GM12878 (cell line): ENCODE measurements around the gene TCIRG1. TPM values are rescaled to one million over a fixed set of nuclear protein-coding genes. Genes with fewer than 3 reads are reported as not detected.

Source experiments
- BACH1 ChIP-seq: fragments of 450-650 bp; IDR thresholded peaks from 2 replicates; pipeline ENCODE4 v1.6.1; 2017; ENCODE audit warnings: mild to moderate bottlenecking, borderline replicate concordance
- CEBPB ChIP-seq, 2 experiments: fragments of 150-350 bp in 1 of 2; IDR thresholded peaks; 2 replicates each; pipeline ENCODE4 v1.6.1; 2012 to 2014; ENCODE audit warnings: low read depth in 2 of 2, low read length in 2 of 2, borderline replicate concordance in 1 of 2, inconsistent platforms in 1 of 2
- CHD2 ChIP-seq: IDR thresholded peaks from 2 replicates; pipeline ENCODE4 v1.6.1; 2011; ENCODE audit warnings: low read depth, low read length, improper control_type of control experiment, borderline replicate concordance
- CREM ChIP-seq: IDR thresholded peaks from 2 replicates; pipeline ENCODE4 v1.6.1; 2014; ENCODE audit warnings: antibody characterized with exemption, low read depth
- EGR1 ChIP-seq, 2 experiments: IDR thresholded peaks; 1 replicate in 1 of 2; 2 replicates in 1 of 2; pipeline ENCODE4 v1.6.1; 2011 to 2012; ENCODE audit warnings: low read depth in 2 of 2, low read length in 2 of 2, borderline replicate concordance in 1 of 2, mild to moderate bottlenecking in 1 of 2, moderate library complexity in 1 of 2
- EZH2 ChIP-seq: IDR thresholded peaks from 2 replicates; pipeline ENCODE4 v1.6.1; 2012; ENCODE audit warnings: low read depth, mild to moderate bottlenecking, control low read depth, inconsistent platforms, low read length, borderline replicate concordance; ENCODE audit not compliant: control insufficient read depth
- GATAD2B ChIP-seq: fragments of 450-650 bp; conservative IDR thresholded peaks from 2 replicates; pipeline ENCODE4 v1.6.1; 2017; ENCODE audit warnings: low read depth, mild to moderate bottlenecking, moderate library complexity
- HDAC6 ChIP-seq: fragments of 200-600 bp; sonication (generic); IDR thresholded peaks from one replicate; pipeline ENCODE4 v1.8.0; 2017; ENCODE audit warnings: antibody characterized with exemption; ENCODE audit not compliant: unreplicated experiment
- IRF3 ChIP-seq: fragments of 450-650 bp; IDR thresholded peaks from 2 replicates; pipeline ENCODE4 v1.6.1; 2014; ENCODE audit warnings: mild to moderate bottlenecking
- LARP7 ChIP-seq: fragments of 450-650 bp; IDR thresholded peaks from 2 replicates; pipeline ENCODE4 v1.6.1; 2017; ENCODE audit warnings: mild to moderate bottlenecking
- NR2C2 ChIP-seq: IDR thresholded peaks from 2 replicates; pipeline ENCODE4 v1.6.1; 2011; ENCODE audit warnings: borderline replicate concordance, low read depth; ENCODE audit not compliant: control insufficient read depth, insufficient read length
- POLR2AphosphoS2 ChIP-seq: IDR thresholded peaks from 2 replicates; pipeline ENCODE4 v1.6.1; 2011; ENCODE audit warnings: low read depth, mild to moderate bottlenecking, low read length, improper control_type of control experiment, moderate library complexity
- SMC3 ChIP-seq: IDR thresholded peaks from 2 replicates; pipeline ENCODE4 v1.6.1; 2011; ENCODE audit warnings: low read length, improper control_type of control experiment, borderline replicate concordance
- TCF7 ChIP-seq: IDR thresholded peaks from 2 replicates; pipeline ENCODE4 v1.6.1; 2014; ENCODE audit warnings: antibody characterized with exemption, borderline replicate concordance
- ZNF274 ChIP-seq: IDR thresholded peaks from one replicate; pipeline ENCODE4 v1.8.0; 2011; ENCODE audit not compliant: insufficient read length, insufficient read depth
- ZNF592 ChIP-seq: fragments of 450-650 bp; IDR thresholded peaks from 2 replicates; pipeline ENCODE4 v1.6.1; 2017; ENCODE audit warnings: mild to moderate bottlenecking, moderate library complexity
- microRNA-seq: library from miRNA; unstranded; fragments of <30 nt; microRNA quantifications from one replicate; pipeline ENCODE4, GENCODE V29; 2018
- polyA plus RNA-seq, 11 experiments: library from polyadenylated mRNA; depleted of rRNA in 4 of 11; unstranded in 6 of 11; stranded (reverse) in 5 of 11; fragments of >200 nt; fragmentation: Nextera tagmentation in 4 of 11; fragmentation: Illumina TruSeq in 1 of 11; extraction: Ambion mirVana in 4 of 11; extraction: Trizol in 1 of 11; gene quantifications; 1 replicate in 1 of 11; 2 replicates in 10 of 11; pipeline versions ENCODE4 v1.2.1 to v1.2.3, GENCODE V29; 2011 to 2016; ENCODE audit warnings: inconsistent platforms in 2 of 11, missing spikeins in 2 of 11, low read depth in 1 of 11
- small RNA-seq: library from RNA; depleted of rRNA; stranded (forward); fragments of <200 nt; gene quantifications from one replicate; pipeline ENCODE3, GENCODE V24; 2014
- total RNA-seq, 4 experiments: library from RNA; depleted of rRNA in 3 of 4; stranded (reverse); fragments of >200 nt in 3 of 4; fragmentation: Illumina TruSeq in 1 of 4; extraction: Trizol in 1 of 4; gene quantifications; 2 replicates each; pipeline versions ENCODE4 v1.2.1 to v1.2.3, GENCODE V29; 2013 to 2021

TCIRG1 gene
- total and polyA plus RNA-seq, 10 of the 15 experiments (the other 5 are each of a cell fraction or from before 2014, with no cell fraction given): 0.76 to 218 (median 87.4) TPM

GRCh38 chr11:68099474-68100405 is 60.9 kb downstream of the TCIRG1 start (continued):
- TF ChIP-seq NR2C2 (no peak), CHD2 (no peak), CREM (no peak), CEBPB (IDR thresholded peaks at IDR 0.05; ENCODE audit: borderline replicate concordance in 1 of 2, low read depth in 2 of 2, low read length in 2 of 2) (no peak), EZH2 (no peak), SMC3 (no peak), EGR1 (IDR thresholded peaks at IDR 0.05; ENCODE audit: borderline replicate concordance in 1 of 2, low read depth in 2 of 2, low read length in 2 of 2) (no peak), HDAC6 (no peak), GATAD2B (no peak), LARP7 (no peak), POLR2AphosphoS2 (no peak), BACH1 (no peak), ZNF274 (no peak), IRF3 (no peak), ZNF592 (no peak), TCF7 (peak; percentile 79)

Small RNA genes within 50 kb of the gene (microRNA-seq; reads per million reads assigned to microRNA genes)
- gene MIR4691: 0.56 reads per million
- gene MIR6753: not detected
- gene MIR7113: not detected

Small RNA genes within 50 kb of the gene (small RNA-seq; reads per million reads assigned to genes)
- gene MIR6753: 0.43 reads per million, percentile 5 among the genes with 10 or more reads in this experiment

Other genes starting within 250 kb of the TCIRG1 start
- gene UNC93B1, start 34.9 kb upstream of the TCIRG1 start, total RNA-seq (2014; rRNA removed): 61.9 and 67.8 TPM in 2 replicates
- 16.1 and 18.6 TPM in 2 replicates for gene UNC93B1, start 34.9 kb upstream of the TCIRG1 start, total RNA-seq (2014; rRNA removed; fragmentation: Illumina TruSeq; extraction: Trizol)
- gene UNC93B1, start 34.9 kb upstream of the TCIRG1 start, total RNA-seq (2021): 75.6 and 79.7 TPM in 2 replicates
- 18.5 and 41.1 TPM in 2 replicates for gene UNC93B1, start 34.9 kb upstream of the TCIRG1 start, polyA plus RNA-seq (2011; rRNA removed)
- 8.1 and 25.3 TPM in 2 replicates for gene UNC93B1, start 34.9 kb upstream of the TCIRG1 start, polyA plus RNA-seq (2014; fragmentation: Illumina TruSeq; extraction: Trizol)
- gene UNC93B1, start 34.9 kb upstream of the TCIRG1 start, polyA plus RNA-seq (2014; fragmentation: Nextera tagmentation; extraction: Ambion mirVana): 1 to 10 TPM; 1.3 to 3.4 TPM
- gene UNC93B1, start 34.9 kb upstream of the TCIRG1 start, polyA plus RNA-seq (2014; rRNA removed): 73.1 and 79.9 TPM in 2 replicates
- gene UNC93B1, start 34.9 kb upstream of the TCIRG1 start, polyA plus RNA-seq (2016; fragmentation: Nextera tagmentation; extraction: Ambion mirVana): 10 to 100 TPM; 35.0 to 37.5 TPM
- 0.17 and 0.60 TPM in 2 replicates for gene ALDH3B1, start 28.7 kb upstream of the TCIRG1 start, total RNA-seq (2014; rRNA removed)
- 0.18 TPM in 1 of 2 replicates, not detected in the other for gene ALDH3B1, start 28.7 kb upstream of the TCIRG1 start, total RNA-seq (2014; rRNA removed; fragmentation: Illumina TruSeq; extraction: Trizol)
- 0.32 TPM in 1 of 2 replicates, not detected in the other for gene ALDH3B1, start 28.7 kb upstream of the TCIRG1 start, total RNA-seq (2021)
- gene ALDH3B1, start 28.7 kb upstream of the TCIRG1 start, polyA plus RNA-seq (2011; rRNA removed): not detected in 2 replicates
- gene ALDH3B1, start 28.7 kb upstream of the TCIRG1 start, polyA plus RNA-seq (2014; fragmentation: Illumina TruSeq; extraction: Trizol): 0.04 TPM in 1 of 2 replicates, not detected in the other
- gene ALDH3B1, start 28.7 kb upstream of the TCIRG1 start, polyA plus RNA-seq (2014; fragmentation: Nextera tagmentation; extraction: Ambion mirVana): under 1 TPM; 0.03 to 0.13 TPM
- gene ALDH3B1, start 28.7 kb upstream of the TCIRG1 start, polyA plus RNA-seq (2014; rRNA removed): 0.19 and 0.23 TPM in 2 replicates
- under 1 TPM in 1 of 2 experiments, not detected in 1; 0.37 TPM for gene ALDH3B1, start 28.7 kb upstream of the TCIRG1 start, polyA plus RNA-seq (2016; fragmentation: Nextera tagmentation; extraction: Ambion mirVana)
- 224 and 238 TPM in 2 replicates for gene NDUFS8, start 8.3 kb upstream of the TCIRG1 start, total RNA-seq (2014; rRNA removed)
- gene NDUFS8, start 8.3 kb upstream of the TCIRG1 start, total RNA-seq (2014; rRNA removed; fragmentation: Illumina TruSeq; extraction: Trizol): 67.9 and 69.2 TPM in 2 replicates
- 169 and 176 TPM in 2 replicates for gene NDUFS8, start 8.3 kb upstream of the TCIRG1 start, total RNA-seq (2021)
- gene NDUFS8, start 8.3 kb upstream of the TCIRG1 start, polyA plus RNA-seq (2011; rRNA removed): 17.7 and 41.5 TPM in 2 replicates
- gene NDUFS8, start 8.3 kb upstream of the TCIRG1 start, polyA plus RNA-seq (2014; fragmentation: Illumina TruSeq; extraction: Trizol): 13.1 and 44.4 TPM in 2 replicates
- 10 to 100 TPM; 17.6 to 71.2 TPM for gene NDUFS8, start 8.3 kb upstream of the TCIRG1 start, polyA plus RNA-seq (2014; fragmentation: Nextera tagmentation; extraction: Ambion mirVana)
- 214 and 239 TPM in 2 replicates for gene NDUFS8, start 8.3 kb upstream of the TCIRG1 start, polyA plus RNA-seq (2014; rRNA removed)
- 100 to 1,000 TPM; 300 to 308 TPM for gene NDUFS8, start 8.3 kb upstream of the TCIRG1 start, polyA plus RNA-seq (2016; fragmentation: Nextera tagmentation; extraction: Ambion mirVana)
- gene CHKA, start 82.4 kb downstream of the TCIRG1 start, total RNA-seq (2014; rRNA removed): 21.9 and 25.0 TPM in 2 replicates
- 23.4 and 25.4 TPM in 2 replicates for gene CHKA, start 82.4 kb downstream of the TCIRG1 start, total RNA-seq (2014; rRNA removed; fragmentation: Illumina TruSeq; extraction: Trizol)
- gene CHKA, start 82.4 kb downstream of the TCIRG1 start, total RNA-seq (2021): 21.2 and 23.6 TPM in 2 replicates
- 27.6 and 32.8 TPM in 2 replicates for gene CHKA, start 82.4 kb downstream of the TCIRG1 start, polyA plus RNA-seq (2011; rRNA removed)
- 20.6 and 33.6 TPM in 2 replicates for gene CHKA, start 82.4 kb downstream of the TCIRG1 start, polyA plus RNA-seq (2014; fragmentation: Illumina TruSeq; extraction: Trizol)
- 1 to 10 TPM; 5.2 to 5.3 TPM for gene CHKA, start 82.4 kb downstream of the TCIRG1 start, polyA plus RNA-seq (2014; fragmentation: Nextera tagmentation; extraction: Ambion mirVana)
- 29.2 and 31.6 TPM in 2 replicates for gene CHKA, start 82.4 kb downstream of the TCIRG1 start, polyA plus RNA-seq (2014; rRNA removed)
- gene CHKA, start 82.4 kb downstream of the TCIRG1 start, polyA plus RNA-seq (2016; fragmentation: Nextera tagmentation; extraction: Ambion mirVana): 10 to 100 TPM in 1 of 2 experiments, 1 to 10 TPM in 1; 5.3 to 15.6 TPM
- 12.5 and 15.5 TPM in 2 replicates for gene KMT5B, start 174.3 kb downstream of the TCIRG1 start, total RNA-seq (2014; rRNA removed)
- 18.8 and 19.6 TPM in 2 replicates for gene KMT5B, start 174.3 kb downstream of the TCIRG1 start, total RNA-seq (2014; rRNA removed; fragmentation: Illumina TruSeq; extraction: Trizol)
- gene KMT5B, start 174.3 kb downstream of the TCIRG1 start, total RNA-seq (2021): 19.6 and 19.9 TPM in 2 replicates
- 21.8 and 35.3 TPM in 2 replicates for gene KMT5B, start 174.3 kb downstream of the TCIRG1 start, polyA plus RNA-seq (2011; rRNA removed)
- 20.5 and 28.2 TPM in 2 replicates for gene KMT5B, start 174.3 kb downstream of the TCIRG1 start, polyA plus RNA-seq (2014; fragmentation: Illumina TruSeq; extraction: Trizol)
- gene KMT5B, start 174.3 kb downstream of the TCIRG1 start, polyA plus RNA-seq (2014; fragmentation: Nextera tagmentation; extraction: Ambion mirVana): 1 to 10 TPM; 4.7 to 7.4 TPM
- 12.4 and 14.3 TPM in 2 replicates for gene KMT5B, start 174.3 kb downstream of the TCIRG1 start, polyA plus RNA-seq (2014; rRNA removed)
- 10 to 100 TPM; 16.4 to 20.6 TPM for gene KMT5B, start 174.3 kb downstream of the TCIRG1 start, polyA plus RNA-seq (2016; fragmentation: Nextera tagmentation; extraction: Ambion mirVana)
- 43.3 and 43.7 TPM in 2 replicates for gene C11orf24, start 232.9 kb downstream of the TCIRG1 start, total RNA-seq (2014; rRNA removed)
- 29.4 and 33.1 TPM in 2 replicates for gene C11orf24, start 232.9 kb downstream of the TCIRG1 start, total RNA-seq (2014; rRNA removed; fragmentation: Illumina TruSeq; extraction: Trizol)
- 61.7 and 74.6 TPM in 2 replicates for gene C11orf24, start 232.9 kb downstream of the TCIRG1 start, total RNA-seq (2021)
- 14.5 and 25.9 TPM in 2 replicates for gene C11orf24, start 232.9 kb downstream of the TCIRG1 start, polyA plus RNA-seq (2011; rRNA removed)
- 18.5 and 39.0 TPM in 2 replicates for gene C11orf24, start 232.9 kb downstream of the TCIRG1 start, polyA plus RNA-seq (2014; fragmentation: Illumina TruSeq; extraction: Trizol)
- 1 to 10 TPM; 4.3 to 9.9 TPM for gene C11orf24, start 232.9 kb downstream of the TCIRG1 start, polyA plus RNA-seq (2014; fragmentation: Nextera tagmentation; extraction: Ambion mirVana)
- 63.4 and 70.3 TPM in 2 replicates for gene C11orf24, start 232.9 kb downstream of the TCIRG1 start, polyA plus RNA-seq (2014; rRNA removed)
- gene C11orf24, start 232.9 kb downstream of the TCIRG1 start, polyA plus RNA-seq (2016; fragmentation: Nextera tagmentation; extraction: Ambion mirVana): 100 to 1,000 TPM in 1 of 2 experiments, 10 to 100 TPM in 1; 93.4 to 104 TPM